Karpas-422 (cell line): ENCODE data around the gene THAP3. TPM values are rescaled to one million over a fixed set of nuclear protein-coding genes. Genes with fewer than 3 reads are reported as not detected.
"Not testable (repeated sequence)": the region's sequence is repeated elsewhere in the genome, so short reads cannot be mapped to it uniquely, and the experiment has no call there.

Experiments
- DNase-seq: peaks from one replicate; pipeline ENCODE4 v3.0.0-alpha.2; 2015
- H2AFZ ChIP-seq: fragments of 200-600 bp; sonication (generic); 2 replicates; pipeline ENCODE4 v1.6.1; 2014; ENCODE audit warnings: antibody characterized with exemption, low read length, mixed read lengths
- H3K27ac ChIP-seq: fragments of 200-600 bp; sonication (generic); 2 replicates; pipeline ENCODE4 v1.5.1; 2014; ENCODE audit warnings: mild to moderate bottlenecking, low read length, moderate library complexity
- H3K27me3 ChIP-seq: fragments of 200-600 bp; sonication (generic); 2 replicates; pipeline ENCODE4 v1.6.1; 2014; ENCODE audit warnings: low read length, mixed read lengths
- H3K36me3 ChIP-seq: fragments of 200-600 bp; sonication (generic); 2 replicates; pipeline ENCODE4 v1.6.1; 2014; ENCODE audit warnings: low read length, mixed read lengths; ENCODE audit not compliant: insufficient read depth
- H3K4me1 ChIP-seq: fragments of 200-600 bp; sonication (generic); 2 replicates; pipeline ENCODE4 v1.6.1; 2014; ENCODE audit warnings: mild to moderate bottlenecking, low read length, mixed read lengths
- H3K4me2 ChIP-seq: fragments of 200-600 bp; sonication (generic); 2 replicates; pipeline ENCODE4 v1.6.1; 2014; ENCODE audit warnings: low read length, low read depth, mild to moderate bottlenecking; ENCODE audit not compliant: poor library complexity, severe bottlenecking
- H3K4me3 ChIP-seq: fragments of 200-600 bp; sonication (generic); 2 replicates; pipeline ENCODE4 v1.5.1; 2014; ENCODE audit warnings: mild to moderate bottlenecking, antibody characterized with exemption, low read length, mixed read lengths
- H3K79me2 ChIP-seq: fragments of 200-600 bp; sonication (generic); 2 replicates; pipeline ENCODE4 v1.6.1; 2014; ENCODE audit warnings: mild to moderate bottlenecking, low read length, mixed read lengths
- H3K9ac ChIP-seq: fragments of 200-600 bp; sonication (generic); 2 replicates; pipeline ENCODE4 v1.6.0; 2014; ENCODE audit warnings: low read length
- H3K9me2 ChIP-seq: fragments of 200-600 bp; sonication (generic), shearing (Covaris generic); replicated peaks from 2 replicates; pipeline ENCODE4 v1.6.0; 2014; ENCODE audit warnings: mild to moderate bottlenecking, low read length, moderate library complexity; ENCODE audit not compliant: insufficient read depth
- H3K9me3 ChIP-seq: fragments of 300-700, 200-600 bp; sonication (generic); 2 replicates; pipeline ENCODE4 v1.6.1; 2014; ENCODE audit warnings: low read length, mixed read lengths
- H4K20me1 ChIP-seq: fragments of 200-600 bp; sonication (generic); 2 replicates; pipeline ENCODE4 v1.6.1; 2014; ENCODE audit warnings: mild to moderate bottlenecking, antibody characterized with exemption, low read length, low read depth; ENCODE audit not compliant: insufficient read depth
- total RNA-seq: library from RNA; depleted of rRNA; stranded (reverse); fragments of >200 nt; shearing (Covaris generic); gene quantifications from 2 replicates; pipeline ENCODE4 v1.2.3, GENCODE V29; 2014; ENCODE audit warnings: low replicate concordance

Gene THAP3
- total RNA-seq, 1 experiment from 2014 or later = 13.3 TPM

GRCh38 chr1:6632588-6633514, 8.2 kb downstream of the THAP3 start:
- peaks cover 14% of the 10 kb centered on the region; the same call in 1 of the 2 replicates for H3K36me3 ChIP-seq

GRCh38 chr1:6634371-6635052, 9.8 kb downstream of the THAP3 start:
- DNase-seq = peak; percentile 71
- H3K4me3 ChIP-seq = no peak overlapping the region
- no peaks in the 10 kb centered on the region for H3K79me2 ChIP-seq
- peaks cover 12% of the 10 kb centered on the region for H3K4me1 ChIP-seq
- H3K9me3 ChIP-seq = no peaks in the 10 kb centered on the region
- H4K20me1 ChIP-seq = no peaks in the 10 kb centered on the region
- no peak overlapping the region for H3K9ac ChIP-seq
- no peak overlapping the region for H2AFZ ChIP-seq
- H3K36me3 ChIP-seq = peaks cover 21% of the 10 kb centered on the region; the same call in 1 of the 2 replicates
- H3K4me2 ChIP-seq = no peak overlapping the region
- H3K27ac ChIP-seq = no peak overlapping the region
- H3K9me2 ChIP-seq = no peaks in the 10 kb centered on the region
- no peaks in the 10 kb centered on the region for H3K27me3 ChIP-seq

More at GRCh38 chr1:6632588-6633514, 8.2 kb downstream of the THAP3 start:
- Histone ChIP-seq H3K4me2 (no peak overlapping the region), H3K4me1 (peaks cover 12% of the 10 kb centered on the region), H3K27ac (no peak overlapping the region), H4K20me1 (no peaks in the 10 kb centered on the region), H3K9ac (no peak overlapping the region), H3K79me2 (peaks cover 2% of the 10 kb centered on the region; the same call in 1 of the 2 replicates), H3K9me3 (no peaks in the 10 kb centered on the region), H3K9me2 (no peaks in the 10 kb centered on the region), H3K4me3 (no peak overlapping the region), H3K27me3 (no peaks in the 10 kb centered on the region), H2AFZ (no peak overlapping the region)
- no peak for DNase-seq

DNA sequence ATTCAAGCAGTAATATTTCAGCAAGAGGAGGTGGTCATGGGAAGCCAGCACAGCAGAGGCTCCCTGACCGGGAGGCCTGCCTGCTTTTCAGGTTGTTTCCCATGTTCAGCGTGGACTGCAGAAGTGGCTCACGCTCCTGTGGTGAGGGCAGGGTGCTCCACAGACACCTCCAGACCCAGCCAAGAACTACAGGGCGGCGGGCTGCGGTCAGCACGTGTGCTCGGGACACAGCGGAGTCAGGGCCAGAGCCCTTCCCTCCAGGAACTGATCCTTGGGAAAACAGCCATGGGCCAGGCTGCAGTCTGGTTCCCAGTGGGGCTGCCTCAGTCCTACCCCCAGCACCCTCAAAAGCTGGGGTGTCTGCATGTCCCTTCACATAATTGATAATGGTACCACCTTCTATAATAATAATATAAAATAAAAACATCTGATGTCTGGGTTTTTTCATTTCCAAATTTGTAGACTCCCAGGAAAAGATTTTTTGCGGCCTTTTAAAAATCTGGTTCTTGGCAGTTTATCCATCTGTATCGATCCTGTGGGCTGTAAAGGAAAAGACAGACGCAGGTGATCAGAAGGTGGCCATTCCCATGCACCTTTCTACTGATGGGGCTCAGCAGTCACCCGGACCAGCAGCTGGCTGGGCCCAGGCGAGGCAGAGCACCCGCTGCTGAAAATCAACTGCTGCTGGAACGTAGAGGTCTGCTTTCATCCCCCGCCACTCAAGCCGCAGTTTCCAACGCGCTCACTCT, 10.7 kb downstream of the THAP3 start:
- Histone ChIP-seq H3K4me3 (no peak overlapping the region), H3K9me2 (no peaks in the 10 kb centered on the region), H3K9ac (no peak overlapping the region), H3K79me2 (no peaks in the 10 kb centered on the region), H3K4me1 (peaks cover 12% of the 10 kb centered on the region), H3K4me2 (no peak overlapping the region), H3K36me3 (peaks cover 24% of the 10 kb centered on the region; the same call in 1 of the 2 replicates), H3K27me3 (no peaks in the 10 kb centered on the region), H3K27ac (no peak overlapping the region), H2AFZ (no peak overlapping the region), H4K20me1 (no peaks in the 10 kb centered on the region), H3K9me3 (no peaks in the 10 kb centered on the region)
- DNase-seq = no peak

GRCh38 chr1:6635910-6636760, 11.5 kb downstream of the THAP3 start:
- no peaks in the 10 kb centered on the region for H4K20me1 ChIP-seq
- H3K79me2 ChIP-seq = no peaks in the 10 kb centered on the region
- H3K9me3 ChIP-seq = no peaks in the 10 kb centered on the region
- no peaks in the 10 kb centered on the region for H3K27me3 ChIP-seq
- no peak overlapping the region for H3K27ac ChIP-seq
- peak overlapping the region; percentile 46 for H3K9ac ChIP-seq
- DNase-seq = peak; percentile 69
- H3K4me2 ChIP-seq = no peak overlapping the region
- peaks cover 12% of the 10 kb centered on the region for H3K4me1 ChIP-seq
- H3K4me3 ChIP-seq = no peak overlapping the region
- H3K36me3 ChIP-seq = peaks cover 24% of the 10 kb centered on the region; the same call in 1 of the 2 replicates
- no peak overlapping the region for H2AFZ ChIP-seq
- H3K9me2 ChIP-seq = no peaks in the 10 kb centered on the region

- not testable (repeated sequence) for H3K4me2 ChIP-seq, H3K27ac ChIP-seq, H3K79me2 ChIP-seq, H4K20me1 ChIP-seq, H3K9me2 ChIP-seq, H3K4me3 ChIP-seq, H3K27me3 ChIP-seq, H3K9me3 ChIP-seq, H2AFZ ChIP-seq, DNase-seq
- Histone ChIP-seq H3K4me1 (peaks cover 12% of the 10 kb centered on the region), H3K9ac (peak overlapping the region; percentile 46; the same call in 1 of the 2 replicates), H3K36me3 (peaks cover 24% of the 10 kb centered on the region; the same call in 1 of the 2 replicates)
Observed at GRCh38 chr1:6636778-6637177, 12.1 kb downstream of the THAP3 start.

GRCh38 chr1:6637770-6638169, 13.1 kb downstream of the THAP3 start:
- Histone ChIP-seq H3K4me3 (no peak overlapping the region), H3K27me3 (no peaks in the 10 kb centered on the region), H3K27ac (no peak overlapping the region), H3K9me3 (no peaks in the 10 kb centered on the region), H3K4me2 (no peak overlapping the region), H3K9me2 (no peaks in the 10 kb centered on the region), H3K79me2 (no peaks in the 10 kb centered on the region), H3K4me1 (peaks cover 12% of the 10 kb centered on the region), H3K9ac (no peak overlapping the region), H2AFZ (no peak overlapping the region), H3K36me3 (peaks cover 24% of the 10 kb centered on the region; the same call in 1 of the 2 replicates), H4K20me1 (no peaks in the 10 kb centered on the region)
- no peak for DNase-seq

- Histone ChIP-seq H3K9me3 (no peaks in the 10 kb centered on the region), H3K79me2 (no peaks in the 10 kb centered on the region), H3K36me3 (peaks cover 24% of the 10 kb centered on the region; the same call in 1 of the 2 replicates), H3K27ac (no peak overlapping the region), H3K4me2 (no peak overlapping the region), H3K4me1 (peaks cover 12% of the 10 kb centered on the region), H2AFZ (no peak overlapping the region), H4K20me1 (no peaks in the 10 kb centered on the region), H3K9ac (no peak overlapping the region), H3K9me2 (no peaks in the 10 kb centered on the region), H3K27me3 (no peaks in the 10 kb centered on the region), H3K4me3 (no peak overlapping the region)
- no peak for DNase-seq
Observed at GRCh38 chr1:6638226-6638625, 13.6 kb downstream of the THAP3 start.
